ENCODE measurements around the gene CDKN1C. TPM values are rescaled to one million over a fixed set of nuclear protein-coding genes. Genes with fewer than 3 reads are reported as not detected.
A peak's percentile ranks its signal among the peaks of the same experiment; 100 is the strongest.

CDKN1C gene
- total RNA-seq, 1 experiment from 2014 or later, result 12.9 TPM

GRCh38 chr11:2931771-2932738 is 46.5 kb upstream of the CDKN1C start:
- Histone ChIP-seq H3K36me3 (ENCODE audit: low read depth, low read length) (peaks cover 12% of the 10 kb centered on the region; the same call in 1 of the 2 replicates), H4K20me1 (ENCODE audit: low read length) (peaks cover 20% of the 10 kb centered on the region), H3K27me3 (ENCODE audit: low read length) (no peaks in the 10 kb centered on the region), H2AFZ (ENCODE audit: low read length) (no peak overlapping the region), H3K79me2 (ENCODE audit: low read length) (peaks cover 21% of the 10 kb centered on the region), H3K9ac (ENCODE audit: low read length) (peak overlapping the region; percentile 83), H3K27ac (ENCODE audit: low read length) (peak overlapping the region; percentile 94), H3K9me2 (replicated peaks; ENCODE audit: low read length) (no peaks in the 10 kb centered on the region), H3F3A (ENCODE audit: low read length, unreplicated experiment) (no peaks in the 10 kb centered on the region), H3K4me2 (ENCODE audit: low read length) (peak overlapping the region; percentile 75), H3K4me1 (ENCODE audit: insufficient read depth, low read length) (peaks cover 40% of the 10 kb centered on the region), H3K4me3 (ENCODE audit: low read length) (no peak overlapping the region), H3K9me3 (ENCODE audit: low read length) (no peaks in the 10 kb centered on the region)
- intact Hi-C loops (cut with micrococcal nuclease), result loop anchor here (5.0 kb wide), 1 partner anchor 165 kb away; no protein-coding TSS in a partner anchor
- no peak for TF ChIP-seq CTCF (conservative IDR thresholded peaks at IDR 0.05; ENCODE audit: low read depth, low read length)
- no peak for TF ChIP-seq EZH2phosphoT487 (IDR thresholded peaks at IDR 0.05; ENCODE audit: borderline replicate concordance, low read length)
- TF ChIP-seq EZH2 (IDR thresholded peaks at IDR 0.05; ENCODE audit: low read length, unreplicated experiment), result no peak
- ChIA-PET POLR2A (ENCODE audit: unreplicated experiment) (no interaction called here), CTCF (interaction anchor here (1.0 kb wide), 1 partner anchor 39 kb away, joined by 5 read pairs; no protein-coding TSS in a partner anchor)
- BruUV-seq (replicated peaks), result no TSS peak
- no peak for ATAC-seq
- no peak for DNase-seq

GRCh38 chr11:2931420-2931746 is 45.8 kb upstream of the CDKN1C start:
- Histone ChIP-seq H3K4me2 (ENCODE audit: low read length) (no peak overlapping the region), H3K9me3 (ENCODE audit: low read length) (no peaks in the 10 kb centered on the region), H3K9ac (ENCODE audit: low read length) (no peak overlapping the region), H3K36me3 (ENCODE audit: low read depth, low read length) (peaks cover 12% of the 10 kb centered on the region; the same call in 1 of the 2 replicates), H3K4me3 (ENCODE audit: low read length) (no peak overlapping the region), H3K79me2 (ENCODE audit: low read length) (peaks cover 28% of the 10 kb centered on the region), H3F3A (ENCODE audit: low read length, unreplicated experiment) (no peaks in the 10 kb centered on the region), H2AFZ (ENCODE audit: low read length) (no peak overlapping the region), H3K27ac (ENCODE audit: low read length) (no peak overlapping the region), H3K27me3 (ENCODE audit: low read length) (no peaks in the 10 kb centered on the region), H4K20me1 (ENCODE audit: low read length) (peaks cover 25% of the 10 kb centered on the region), H3K9me2 (replicated peaks; ENCODE audit: low read length) (no peaks in the 10 kb centered on the region), H3K4me1 (ENCODE audit: insufficient read depth, low read length) (peaks cover 43% of the 10 kb centered on the region)
- ATAC-seq, result no peak
- CTCF ChIA-PET, result interaction anchor here (1.0 kb wide), 1 partner anchor 39 kb away, joined by 5 read pairs; no protein-coding TSS in a partner anchor
- intact Hi-C loops (cut with micrococcal nuclease), result loop anchor here (5.0 kb wide), 1 partner anchor 166 kb away; no protein-coding TSS in a partner anchor
- no TSS peak for BruUV-seq (replicated peaks)
- POLR2A ChIA-PET (ENCODE audit: unreplicated experiment), result no interaction called here
- no peak for DNase-seq
- TF ChIP-seq EZH2 (IDR thresholded peaks at IDR 0.05; ENCODE audit: low read length, unreplicated experiment), result no peak
- no peak for TF ChIP-seq EZH2phosphoT487 (IDR thresholded peaks at IDR 0.05; ENCODE audit: borderline replicate concordance, low read length)
- no peak for TF ChIP-seq CTCF (conservative IDR thresholded peaks at IDR 0.05; ENCODE audit: low read depth, low read length)
